HG03045 (cell line): ENCODE measurements around the gene GOLGA6A.

Source experiments
- ATAC-seq: cut with Tn5 transposase; IDR thresholded peaks from one replicate; pipeline ENCODE4 v1.9.1; 2021; ENCODE audit warnings: mild to moderate bottlenecking, moderate library complexity; ENCODE audit not compliant: unreplicated experiment

Gene GOLGA6A

GRCh38 chr15:74038707-74039655 lies 43.4 kb downstream of the GOLGA6A start:
- ATAC-seq: no peak

DNA sequence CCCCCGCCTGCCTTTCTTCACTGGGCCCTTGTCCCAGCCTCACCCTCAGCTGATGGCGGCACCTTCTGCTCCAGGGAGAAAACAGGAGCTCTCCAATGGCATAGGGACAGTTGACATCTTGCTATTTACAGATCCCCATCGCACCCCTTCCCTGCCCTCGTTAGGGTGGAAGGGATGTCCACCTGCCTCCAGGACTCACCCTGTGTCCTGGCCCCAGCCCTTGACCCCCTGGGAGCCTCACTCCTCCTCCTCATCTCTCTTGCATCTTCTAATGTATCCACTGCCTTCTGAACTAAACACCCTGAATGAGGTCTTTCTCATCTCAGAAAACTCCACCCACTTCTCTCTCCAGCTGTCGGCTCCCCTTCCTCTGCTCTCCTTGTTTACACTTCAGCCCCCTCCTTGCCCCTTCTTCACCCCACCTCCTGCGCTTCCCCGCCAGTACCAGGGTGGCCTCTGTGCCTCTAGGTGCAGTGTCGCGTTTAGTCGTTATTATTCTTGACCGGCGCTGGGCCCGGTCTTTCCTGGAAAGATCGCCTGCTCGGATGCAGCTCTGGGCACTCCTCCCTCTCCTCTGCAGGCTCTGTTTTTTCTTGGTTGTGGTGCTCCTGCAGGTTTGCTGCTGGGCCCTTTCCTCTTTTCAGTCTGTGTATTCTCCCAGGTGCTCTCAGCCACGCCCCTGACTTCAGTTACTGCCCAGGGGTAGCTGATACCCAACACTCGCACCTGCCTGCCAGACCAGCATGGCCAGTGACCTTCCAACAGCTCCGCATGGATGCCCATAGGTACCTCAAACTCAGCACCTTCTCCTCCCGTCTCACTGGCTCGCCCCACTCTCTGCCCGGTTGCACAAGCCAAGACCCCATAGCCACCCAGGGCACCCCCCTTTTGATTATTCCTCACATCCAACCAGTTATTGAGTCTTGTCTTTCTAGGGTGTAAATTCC lies 44.9 kb downstream of the GOLGA6A start:
- ATAC-seq: no peak

DNA sequence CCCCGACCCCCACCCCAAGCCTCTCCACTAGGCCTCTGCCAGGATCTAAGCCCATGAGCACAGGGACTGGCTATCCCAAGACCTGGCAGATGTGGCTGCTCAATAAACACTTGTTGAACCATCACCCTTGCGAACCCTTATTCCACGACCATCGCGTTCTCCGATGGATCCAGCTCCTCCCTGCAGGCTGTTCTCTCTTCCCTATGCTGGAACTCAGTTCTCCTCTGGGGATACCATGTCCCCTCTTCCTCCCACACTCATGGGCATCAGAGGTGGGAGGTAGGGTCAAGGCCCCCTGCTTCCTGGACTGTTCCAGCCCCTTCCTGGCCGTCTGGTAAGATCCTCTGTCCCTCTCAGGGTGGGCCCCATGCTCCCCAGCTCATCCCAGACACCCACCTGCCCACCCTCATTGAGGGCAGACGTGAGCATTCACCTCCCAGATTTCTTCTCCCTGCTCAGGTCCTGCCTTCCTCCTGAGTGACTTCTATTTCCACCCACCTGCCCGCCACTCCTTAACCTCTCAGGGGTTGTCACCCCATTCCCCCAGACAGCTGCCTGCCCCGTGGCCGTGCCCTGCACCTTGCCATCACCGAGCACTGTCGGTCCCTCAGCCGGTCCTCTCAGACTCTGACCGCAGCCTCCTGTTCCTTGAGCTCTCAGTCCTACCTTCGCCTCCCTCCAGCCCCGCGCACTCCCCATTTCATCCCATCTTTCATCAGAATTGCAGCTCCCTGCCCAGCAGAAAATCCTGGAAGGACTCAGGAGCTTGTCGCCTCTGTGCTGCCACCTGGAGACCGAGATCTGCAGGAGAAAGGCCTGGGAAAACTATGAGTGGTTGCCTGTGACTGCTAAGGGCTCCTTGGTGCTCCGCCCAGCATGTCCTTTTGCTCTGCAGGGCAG lies 45.8 kb downstream of the GOLGA6A start:
- ATAC-seq: no peak

GRCh38 chr15:74035121-74036017 lies 47.0 kb downstream of the GOLGA6A start:
- no peak for ATAC-seq

GRCh38 chr15:74034206-74034755 lies 48.1 kb downstream of the GOLGA6A start:
- no peak for ATAC-seq

GRCh38 chr15:74032606-74033561 lies 49.5 kb downstream of the GOLGA6A start:
- no peak for ATAC-seq

DNA sequence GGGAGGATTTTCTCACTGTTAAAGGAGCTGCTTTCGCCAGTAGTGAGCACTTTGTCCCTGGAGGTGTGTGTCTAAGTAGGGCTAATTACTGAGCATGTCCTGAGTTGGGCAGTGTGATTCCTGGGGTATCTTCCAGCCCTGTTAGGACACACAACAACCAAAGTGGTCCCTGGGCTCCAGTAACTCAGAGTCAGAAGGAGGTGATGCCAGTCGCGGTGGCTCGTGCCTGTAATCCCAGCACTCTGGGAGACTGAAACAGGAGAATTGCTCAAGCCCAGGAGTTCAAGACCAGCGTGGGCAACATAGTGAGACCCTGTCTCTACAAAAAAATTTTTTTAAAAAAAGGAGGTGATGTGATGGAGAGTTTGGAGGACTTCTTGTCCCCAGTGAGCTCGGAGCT lies 50.3 kb downstream of the GOLGA6A start:
- no peak for ATAC-seq

DNA sequence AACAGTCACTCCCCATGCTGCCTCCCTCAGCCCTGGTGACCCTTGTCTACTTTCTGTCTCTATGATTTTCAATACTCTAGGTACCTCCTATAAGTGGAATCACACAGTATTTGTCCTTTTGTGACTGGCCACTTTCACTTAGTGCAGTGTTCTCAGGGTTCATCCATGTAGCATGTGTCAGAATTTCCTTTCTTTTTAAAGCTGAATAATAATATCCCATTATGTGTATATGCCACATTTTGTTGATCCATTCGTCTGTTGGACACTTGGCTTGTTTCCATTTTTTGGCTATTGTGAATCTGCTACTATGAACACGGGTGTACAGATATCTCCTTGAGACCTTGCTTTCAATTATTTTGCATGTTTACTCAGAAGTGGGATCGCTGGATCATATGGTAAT lies 53.7 kb downstream of the GOLGA6A start:
- no peak for ATAC-seq

DNA sequence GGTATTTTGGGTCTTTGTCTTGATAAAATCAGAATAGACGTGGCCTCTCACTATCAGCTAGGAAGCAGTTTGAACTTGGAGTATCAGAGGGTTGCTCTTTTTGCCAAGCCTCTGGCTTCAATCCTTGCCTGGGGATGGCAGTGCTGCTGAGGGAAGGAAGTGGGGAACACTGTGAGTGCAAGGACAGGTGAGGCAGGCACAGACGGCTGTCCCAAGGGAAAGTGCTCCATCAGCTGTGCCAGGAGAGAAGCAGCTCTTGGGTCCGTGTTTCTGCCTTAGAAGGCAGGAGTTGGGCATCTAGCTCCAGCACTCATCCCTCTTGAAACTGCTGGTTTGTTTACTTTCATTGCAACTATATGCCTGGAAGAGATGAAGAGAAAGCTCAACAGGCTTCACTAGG lies 54.7 kb downstream of the GOLGA6A start:
- ATAC-seq: no peak

GRCh38 chr15:74025436-74025835 lies 56.9 kb downstream of the GOLGA6A start:
- no peak for ATAC-seq

DNA sequence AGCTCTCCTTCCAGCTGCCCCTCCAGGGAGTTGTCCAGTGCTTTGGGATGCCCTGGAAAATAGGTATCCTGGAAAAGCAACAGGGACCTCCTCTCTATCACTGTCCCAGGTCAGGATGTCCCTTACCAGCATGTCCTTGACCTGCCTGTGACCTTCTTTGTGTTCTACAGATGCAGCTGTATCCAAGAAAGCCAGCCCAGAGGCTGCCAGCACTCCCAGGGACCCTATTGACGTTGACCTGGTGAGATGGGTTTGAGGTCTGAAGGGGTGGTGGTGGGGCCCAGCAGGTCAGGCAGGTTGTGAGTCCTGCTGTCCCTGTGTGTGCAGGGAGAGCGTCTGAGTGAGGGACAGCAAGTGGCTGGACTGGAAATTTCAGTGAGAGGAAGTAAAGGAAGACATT lies 57.7 kb downstream of the GOLGA6A start:
- ATAC-seq: no peak

- ATAC-seq: no peak
These were observed 59.5 kb downstream of the GOLGA6A start for GRCh38 chr15:74022706-74023470.
